Cortex of kidney (tissue), 1 donor: ENCODE measurements around the gene LSMEM2.
"Not testable (repeated sequence)": the region's sequence is repeated elsewhere in the genome, so short reads cannot be mapped to it uniquely, and the experiment has no call there.

ENCODE experiments used
- DNase-seq: peaks from one replicate; lab custom pipeline; 2025; lab: John Stamatoyannopoulos, UW

The LSMEM2 gene

DNA sequence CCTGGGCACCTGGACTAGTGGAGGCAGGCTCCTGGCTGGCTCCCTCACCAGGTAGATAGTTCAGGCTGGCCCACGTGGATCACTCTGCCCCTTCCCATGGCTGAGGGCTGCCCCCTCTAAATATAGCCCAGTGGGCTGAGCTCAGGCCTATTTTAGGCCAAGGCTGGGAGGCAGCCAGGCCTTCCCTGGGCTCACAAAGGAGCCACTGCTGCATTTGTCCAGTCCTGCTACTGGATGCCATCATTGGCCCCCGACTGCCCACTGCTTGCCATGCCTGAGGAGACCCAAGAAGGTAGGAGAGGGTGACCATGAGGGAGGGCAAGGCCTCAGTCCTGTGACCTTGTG is at the start of gene LSMEM2:
LSMEM2 (plus strand) TSS at position 208 of the 345 bp plus-strand sequence; CDS start at position 235, 27 bp downstream.
- DNase-seq: no peak

DNA sequence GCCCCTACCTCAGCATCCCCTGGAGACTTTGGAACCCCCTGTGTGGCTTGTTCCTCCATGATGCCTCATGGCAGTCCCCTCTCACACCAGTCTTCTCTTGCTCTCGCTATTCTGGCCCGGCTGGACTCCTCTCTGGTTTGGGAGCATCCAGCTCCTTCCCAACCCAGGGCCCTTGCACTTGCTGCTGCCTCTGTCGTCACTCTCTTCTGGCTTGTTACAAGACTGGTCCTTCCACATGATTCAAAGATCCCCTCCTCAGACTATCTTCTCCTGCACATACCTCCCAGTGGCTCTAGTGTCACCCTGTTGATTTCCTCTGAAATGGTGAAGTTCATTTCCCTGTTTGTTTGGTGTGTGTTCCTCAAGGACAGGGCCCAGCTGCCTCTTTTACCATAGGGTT is 49.4 kb upstream of the LSMEM2 start:
- no peak for DNase-seq

DNA sequence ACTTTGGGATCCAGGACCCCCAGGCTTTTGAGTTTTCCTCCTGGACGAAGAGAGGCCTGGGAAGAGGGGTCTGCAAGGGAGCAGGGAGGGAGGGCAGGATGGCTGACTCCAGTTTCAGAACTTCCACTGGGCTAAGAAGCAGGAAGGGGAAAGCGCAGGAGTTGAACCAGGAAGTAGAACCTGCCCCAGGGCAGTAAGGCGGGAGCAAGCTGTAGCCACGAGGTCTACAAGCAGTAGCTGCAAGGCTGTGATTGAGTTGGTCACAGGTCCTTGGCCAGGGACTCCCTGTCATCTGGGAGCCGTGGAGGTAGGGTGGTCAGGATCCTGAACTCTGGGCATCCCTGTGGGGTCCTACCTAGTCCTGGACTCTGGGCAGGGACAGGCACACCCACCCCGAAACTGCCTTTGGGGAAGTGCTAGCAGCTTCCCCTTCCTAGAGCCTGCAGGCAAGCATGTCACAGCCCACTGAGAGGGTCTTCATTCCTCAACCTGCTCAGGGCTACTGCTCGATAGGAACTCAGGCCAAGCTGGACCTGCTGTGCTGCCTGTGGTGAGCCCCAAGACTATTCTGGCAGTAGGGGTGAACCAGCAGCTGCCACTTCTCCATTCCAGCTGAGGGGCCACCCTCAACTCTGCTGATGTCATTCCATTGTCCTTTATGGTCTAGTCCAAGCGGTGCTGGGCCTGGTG is 48.6 kb upstream of the LSMEM2 start:
- DNase-seq: no peak

DNA sequence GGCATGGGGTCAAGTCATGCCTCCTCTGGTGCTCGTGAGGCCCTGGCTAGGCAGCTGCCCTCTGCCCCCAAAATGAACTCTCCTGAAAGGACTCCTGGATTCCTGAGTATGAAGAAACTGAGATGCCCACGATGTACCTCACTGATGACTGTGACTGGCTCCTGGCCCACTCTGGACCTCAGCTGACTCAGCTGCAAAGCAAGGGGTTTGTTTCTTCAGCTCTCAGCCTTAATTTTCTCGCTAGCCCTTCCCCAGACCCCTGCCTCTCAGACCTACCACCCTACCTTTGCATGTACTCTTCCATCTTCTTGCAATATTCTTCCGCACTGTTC is 48.1 kb upstream of the LSMEM2 start:
- DNase-seq: no peak

DNA sequence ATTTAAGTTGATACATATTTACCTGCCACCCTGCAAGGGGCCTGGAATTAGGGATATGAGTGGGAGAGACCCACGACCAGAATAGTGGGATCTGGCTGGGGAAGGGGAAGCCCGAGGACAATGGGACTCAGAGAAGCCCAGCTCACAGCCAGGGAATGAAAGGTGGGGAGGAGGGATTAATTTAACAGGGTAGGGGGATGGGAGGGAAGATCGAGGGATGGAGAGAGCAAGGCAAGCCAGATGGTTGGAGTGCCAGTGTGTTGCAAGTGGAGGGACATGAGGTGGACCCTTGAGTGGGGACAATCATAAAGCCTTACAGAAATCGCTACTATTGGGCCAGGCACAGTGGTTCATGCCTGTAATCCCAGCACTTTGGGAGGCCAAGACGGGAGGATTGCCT is 47.3 kb upstream of the LSMEM2 start:
- no peak for DNase-seq

DNA sequence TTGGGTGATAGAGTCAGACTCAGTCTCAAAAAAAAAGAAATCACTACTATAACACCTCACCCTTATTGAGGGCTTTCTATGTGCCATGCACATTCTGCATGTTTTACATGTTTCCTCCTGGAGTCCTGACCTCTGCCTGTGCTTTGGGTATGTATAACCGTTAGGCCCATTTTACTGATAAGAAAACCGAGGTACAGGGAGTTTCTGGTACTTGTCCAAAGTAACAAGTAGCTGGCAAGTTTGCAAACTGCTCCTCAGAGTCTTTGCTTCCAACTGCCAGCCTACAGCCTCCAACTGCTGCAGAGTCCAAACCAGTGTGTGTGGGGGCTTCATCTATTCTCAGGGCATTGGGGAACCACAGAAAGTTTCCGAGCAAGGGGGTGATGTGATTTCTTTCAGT is 46.6 kb upstream of the LSMEM2 start:
- no peak for DNase-seq

DNA sequence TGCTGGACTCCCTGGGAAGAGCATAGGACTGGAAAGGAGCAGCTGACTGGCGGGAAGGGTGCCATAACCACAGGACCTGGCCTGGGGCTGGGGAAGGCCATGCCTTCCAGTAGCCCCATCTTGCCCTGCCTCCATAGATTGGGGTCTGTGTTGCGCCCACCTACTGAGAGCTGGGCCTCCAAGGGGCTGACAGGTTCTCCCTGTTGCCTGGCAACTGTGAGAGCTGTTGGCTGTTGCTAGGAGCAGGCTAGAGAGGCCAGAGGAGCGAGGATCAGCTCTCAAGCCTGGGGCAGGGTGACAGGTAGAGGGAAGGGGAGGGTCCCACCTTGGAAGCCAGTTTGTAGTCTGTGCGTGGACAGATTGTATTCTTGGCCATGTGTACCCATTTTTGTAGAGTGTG is 45.7 kb upstream of the LSMEM2 start:
- DNase-seq: no peak

DNA sequence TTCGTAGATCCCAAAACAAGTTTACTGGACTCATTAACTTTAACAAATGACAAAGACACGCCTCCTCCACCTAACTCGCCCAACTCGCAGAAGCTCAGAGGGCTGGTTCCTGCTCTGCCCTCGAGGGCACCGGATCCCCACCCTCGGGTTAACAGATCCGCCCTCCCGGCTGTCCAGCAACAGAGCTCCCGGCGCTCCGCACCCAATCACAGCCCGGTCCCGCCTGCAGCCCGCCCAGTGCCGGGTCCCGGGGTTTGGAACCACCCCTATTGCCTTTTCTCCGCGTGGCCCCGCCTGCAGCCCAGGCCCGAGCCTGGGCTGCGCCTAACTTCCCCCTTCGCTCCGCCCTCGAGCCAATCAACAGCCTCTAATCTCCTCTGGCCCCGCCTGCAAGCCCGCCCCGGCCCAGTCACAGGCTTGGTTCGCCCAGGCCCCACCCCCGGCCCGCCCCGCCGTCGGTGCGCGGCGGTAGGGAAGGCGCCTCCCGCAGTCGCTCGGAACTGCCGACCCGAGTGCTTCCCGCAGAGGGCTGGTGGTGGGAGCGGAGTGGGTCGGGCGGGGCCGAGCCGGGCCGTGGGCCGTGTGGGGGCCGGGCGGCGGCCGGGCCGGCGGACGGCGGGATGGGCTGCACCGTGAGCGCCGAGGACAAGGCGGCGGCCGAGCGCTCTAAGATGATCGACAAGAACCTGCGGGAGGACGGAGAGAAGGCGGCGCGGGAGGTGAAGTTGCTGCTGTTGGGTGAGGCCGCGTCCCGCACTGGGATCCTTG is 43.0 kb upstream of the LSMEM2 start, which contains the start of gene GNAI2:
GNAI2 (plus strand) TSS at position 489 of the 768 bp plus-strand sequence; CDS start at position 621, 132 bp downstream.
- peak; percentile 91 for DNase-seq

DNA sequence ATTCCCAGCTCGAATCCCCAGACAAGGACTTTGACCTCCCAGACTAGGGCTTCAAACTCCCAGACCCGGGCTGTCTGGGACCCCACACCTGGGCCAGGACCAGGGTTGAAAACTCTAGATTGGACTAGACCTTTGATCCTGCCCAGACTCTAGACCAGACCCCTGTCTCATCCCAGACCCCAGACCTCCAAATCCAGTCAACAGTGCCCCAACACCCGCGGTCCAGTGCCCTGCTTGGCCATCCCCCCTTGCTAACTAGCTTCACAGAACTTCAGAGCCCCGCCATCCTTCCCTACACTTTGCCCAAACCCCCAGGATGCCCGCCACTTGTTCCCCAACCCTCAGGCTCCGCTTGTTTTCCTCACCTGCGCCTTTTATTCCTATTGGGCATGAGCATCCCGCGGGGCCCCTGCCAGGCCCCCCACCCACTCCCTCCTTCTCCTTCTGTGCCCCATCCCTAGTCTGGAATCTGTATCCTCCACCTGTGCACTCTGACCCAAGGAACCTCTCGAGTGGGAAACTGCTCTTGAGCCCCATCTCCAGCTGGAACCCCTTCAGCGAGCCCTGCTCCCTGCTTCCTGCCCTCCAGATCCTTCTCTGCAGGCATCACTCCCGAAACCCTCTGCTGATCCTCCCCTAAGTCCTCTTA is 42.3 kb upstream of the LSMEM2 start:
- no peak for DNase-seq

DNA sequence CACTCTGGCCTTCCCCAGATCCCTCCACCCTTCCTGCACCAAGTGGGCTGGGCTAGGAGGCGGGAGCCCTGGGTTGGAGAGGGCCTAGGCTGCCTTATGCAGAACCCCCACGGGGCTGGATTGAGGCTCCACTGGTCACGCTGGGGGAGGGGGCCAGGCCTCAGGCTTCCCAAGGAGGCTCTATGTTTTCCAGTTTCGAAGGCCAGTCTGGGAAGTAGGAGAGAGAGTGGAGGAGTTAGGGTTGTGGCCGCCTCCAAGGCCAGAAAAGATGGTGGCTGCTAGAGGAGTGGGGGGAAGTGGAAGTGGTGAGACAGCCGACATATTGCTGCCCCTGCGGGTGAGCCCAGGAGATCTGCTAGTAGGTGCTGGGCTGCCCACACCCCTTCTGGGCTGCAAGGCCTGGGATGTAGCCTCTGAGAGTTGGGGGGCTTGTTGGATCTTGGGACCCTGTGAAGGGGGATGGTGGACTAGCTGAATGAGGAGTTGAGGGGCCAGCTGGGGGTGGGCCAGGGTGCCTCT is 41.7 kb upstream of the LSMEM2 start:
- DNase-seq: no peak

DNA sequence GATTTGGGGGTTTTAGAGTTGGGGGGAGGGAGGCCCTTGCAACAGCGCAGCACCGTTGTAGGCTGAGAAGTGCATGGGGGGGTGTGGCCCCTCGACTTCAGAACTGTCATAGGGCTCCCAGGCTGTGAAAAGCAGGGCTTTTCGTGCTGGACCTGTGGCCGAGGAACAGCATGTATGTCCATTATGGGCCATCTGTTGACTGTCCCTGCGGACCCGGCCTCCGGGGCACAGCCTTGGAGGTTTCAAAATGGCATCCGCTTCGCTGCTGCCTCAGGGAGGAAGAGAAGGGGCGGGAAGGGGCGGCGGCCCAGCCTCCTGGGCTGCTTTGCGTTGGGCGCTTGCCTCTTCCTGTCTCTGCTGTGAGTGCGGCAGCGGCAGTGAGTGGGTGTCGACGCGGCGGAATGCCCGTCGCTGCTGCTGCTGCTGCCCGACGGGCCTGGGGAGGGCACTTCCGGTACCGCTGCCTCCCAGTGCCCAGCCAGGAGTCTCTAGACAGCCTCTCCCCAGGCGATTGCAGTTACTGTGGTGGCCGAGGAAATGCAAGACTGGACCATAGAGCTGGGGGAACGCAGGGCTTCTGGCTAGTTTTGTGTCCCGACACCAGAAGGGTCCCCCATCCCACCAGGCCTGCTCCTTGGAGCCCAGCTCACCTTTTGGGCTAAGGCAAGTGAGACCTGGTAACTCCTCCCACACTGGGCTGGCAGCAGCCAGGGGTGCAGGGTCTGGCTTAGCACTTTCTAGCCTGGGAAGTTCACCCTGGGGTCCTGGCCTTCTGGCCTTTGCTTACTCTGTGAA is 40.9 kb upstream of the LSMEM2 start:
- DNase-seq: no peak

DNA sequence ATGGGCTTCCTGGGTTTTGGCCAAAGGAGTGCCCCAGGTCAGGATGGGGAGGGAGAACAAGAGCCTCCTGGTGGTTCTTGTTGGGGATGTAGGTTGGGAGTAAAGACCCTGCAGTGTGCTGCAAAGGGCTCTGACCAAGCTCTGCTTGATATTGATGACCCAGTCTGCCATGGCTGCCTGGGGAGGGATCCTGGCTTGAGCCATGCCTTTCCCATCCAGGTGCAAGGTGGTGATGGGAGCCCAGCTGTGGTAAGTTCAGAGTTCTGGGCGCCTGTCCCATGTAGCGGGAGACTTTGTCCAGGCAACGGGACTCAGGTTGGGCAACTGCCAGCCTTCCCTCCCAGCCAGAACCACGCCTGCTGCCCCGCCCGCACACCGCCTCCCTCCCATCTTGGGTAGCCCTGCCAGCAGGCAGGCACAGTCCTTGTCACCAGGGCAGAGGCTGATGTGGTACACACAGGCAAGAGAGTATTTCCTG is 40.3 kb upstream of the LSMEM2 start:
- DNase-seq: no peak

DNA sequence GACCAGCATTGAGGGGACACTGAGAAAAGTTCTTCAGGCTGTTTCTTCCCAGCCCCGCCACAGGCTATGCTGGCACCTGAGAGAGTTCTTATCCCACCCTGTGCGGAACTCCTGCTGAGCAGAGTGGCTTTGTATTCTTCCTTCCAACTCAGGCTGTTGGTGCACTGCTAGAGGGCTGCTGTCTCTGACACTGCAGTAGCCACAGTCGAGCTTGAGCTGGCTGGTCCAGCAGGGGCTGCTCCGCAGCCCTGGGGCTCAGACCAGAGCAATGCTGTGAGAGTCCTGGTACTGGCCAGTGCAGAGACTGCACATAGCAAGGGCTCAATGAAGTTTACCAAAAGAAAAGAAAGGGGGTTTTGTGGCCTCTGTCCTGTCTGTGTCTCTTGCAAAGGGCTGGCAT is 39.2 kb upstream of the LSMEM2 start:
- DNase-seq: no peak

DNA sequence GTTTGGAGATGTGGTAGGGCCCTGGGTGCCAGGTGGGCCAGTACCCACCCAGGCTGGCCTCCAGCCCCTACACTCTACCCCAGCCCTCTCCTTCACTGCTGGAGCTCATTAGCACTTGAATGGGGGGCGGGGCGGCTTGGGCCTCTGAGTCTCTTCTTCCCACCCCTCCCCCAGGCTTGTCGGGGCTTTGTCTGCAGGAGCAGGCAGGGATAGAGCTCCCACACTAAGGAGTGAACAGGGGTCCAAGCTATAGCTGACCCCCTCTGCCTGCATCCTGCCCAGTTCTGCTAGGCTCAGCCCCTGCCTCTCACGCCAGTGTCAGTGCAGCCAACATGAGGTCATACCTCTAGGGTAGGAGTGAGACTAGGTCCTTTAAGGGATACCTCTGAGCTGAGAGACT is 37.7 kb upstream of the LSMEM2 start:
- DNase-seq: no peak

DNA sequence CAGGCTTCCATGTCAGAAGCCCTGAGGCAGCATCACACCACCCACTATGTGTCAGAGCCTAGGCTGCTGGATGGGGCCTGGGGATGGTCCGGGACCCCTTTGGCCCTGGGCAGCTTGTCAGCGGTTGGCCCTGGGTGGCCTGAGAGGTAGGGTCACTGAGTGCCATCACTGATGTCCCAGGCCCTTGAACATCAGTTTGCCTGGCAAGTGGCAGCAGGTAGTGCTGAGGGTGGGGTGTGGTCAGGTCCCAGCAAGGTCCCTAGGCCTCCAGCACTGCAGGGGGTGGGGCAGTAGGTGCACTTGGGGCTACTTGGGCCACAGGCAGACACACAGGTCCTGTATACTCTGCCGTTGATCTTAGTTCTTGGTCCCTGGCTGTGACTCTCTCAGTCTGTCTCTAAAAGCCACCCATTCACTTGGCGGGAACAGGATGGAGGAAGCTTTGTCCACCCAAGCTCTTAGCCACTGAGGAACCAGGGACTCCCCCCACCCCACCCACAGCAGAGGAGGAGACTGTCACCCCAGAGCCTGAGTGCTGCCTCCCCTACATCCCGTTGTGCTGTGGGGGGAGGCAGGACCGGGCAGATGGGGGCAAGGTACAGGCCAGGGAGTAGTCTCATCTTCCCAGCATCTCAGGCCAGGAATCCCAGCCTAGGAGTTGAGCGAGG is 37.0 kb upstream of the LSMEM2 start:
- DNase-seq: no peak

DNA sequence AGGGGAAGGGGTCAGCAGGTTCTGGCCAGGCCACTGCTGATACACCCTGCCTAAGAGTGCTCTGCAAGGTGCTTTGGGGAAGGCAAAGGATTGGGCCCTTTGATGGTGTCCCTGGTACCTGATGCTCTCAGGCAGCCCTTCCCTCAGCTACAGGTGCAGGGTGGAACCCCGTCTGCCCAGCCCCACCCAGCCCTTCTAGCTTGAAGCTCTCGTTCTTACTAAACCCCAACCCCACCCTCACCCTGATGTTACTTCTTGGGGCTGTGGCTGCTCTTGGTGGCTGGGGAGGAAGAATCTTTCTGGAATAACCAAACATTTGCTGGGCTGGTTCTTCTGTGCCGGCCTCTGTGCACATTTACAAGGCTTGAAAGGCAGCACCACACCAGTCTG is 36.5 kb upstream of the LSMEM2 start:
- no peak for DNase-seq

DNA sequence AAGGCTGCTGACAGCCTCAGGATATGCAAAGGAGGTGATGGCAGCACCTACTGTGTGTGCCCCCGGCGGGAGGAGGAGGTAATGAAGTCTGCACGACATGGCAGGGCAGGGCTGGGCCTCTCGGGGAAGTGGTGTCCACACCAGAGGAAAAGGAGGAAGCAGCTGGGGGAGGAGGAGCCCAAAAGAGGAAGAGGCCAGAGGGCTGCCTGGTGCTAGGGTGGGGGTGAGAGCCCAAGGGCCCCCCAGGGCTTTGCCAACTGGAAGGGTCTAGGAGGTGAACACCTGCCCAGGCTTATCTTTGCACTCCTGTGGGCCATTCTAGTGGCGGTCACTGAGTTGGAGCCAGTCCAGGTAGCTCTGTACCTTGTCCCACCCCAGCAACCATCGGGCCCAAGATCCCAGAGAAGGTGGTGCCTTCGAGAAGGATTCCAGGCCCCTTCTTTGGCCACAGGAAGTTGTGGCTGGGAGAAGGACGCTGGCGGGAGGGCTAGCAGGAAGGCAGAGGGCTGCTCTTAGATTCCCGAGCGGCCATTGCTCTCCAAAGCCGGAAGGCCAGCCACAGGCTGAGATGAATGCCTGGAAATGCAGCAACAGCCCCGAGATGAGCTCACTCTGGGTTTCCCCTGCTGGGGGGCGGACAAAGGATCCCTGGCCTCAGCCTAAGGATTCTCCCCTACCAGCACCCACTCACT is 35.9 kb upstream of the LSMEM2 start:
- no peak for DNase-seq

DNA sequence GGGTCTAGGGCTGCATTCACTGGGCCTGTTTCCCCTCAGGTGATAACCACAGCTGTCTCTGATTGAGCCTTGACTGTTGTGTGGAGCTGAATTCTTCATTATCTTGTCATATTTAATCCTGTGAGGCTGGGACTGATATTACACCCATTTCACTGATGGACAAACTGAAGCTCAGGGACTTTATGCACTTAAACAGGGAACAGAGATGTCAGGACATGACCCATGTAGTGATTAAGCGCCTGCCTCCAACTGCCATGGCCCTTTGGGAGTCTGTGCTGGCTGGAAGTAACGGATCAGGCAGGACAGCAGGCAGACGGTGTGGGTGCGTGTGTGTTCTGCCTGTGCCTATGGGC is 35.4 kb upstream of the LSMEM2 start:
- DNase-seq: no peak

DNA sequence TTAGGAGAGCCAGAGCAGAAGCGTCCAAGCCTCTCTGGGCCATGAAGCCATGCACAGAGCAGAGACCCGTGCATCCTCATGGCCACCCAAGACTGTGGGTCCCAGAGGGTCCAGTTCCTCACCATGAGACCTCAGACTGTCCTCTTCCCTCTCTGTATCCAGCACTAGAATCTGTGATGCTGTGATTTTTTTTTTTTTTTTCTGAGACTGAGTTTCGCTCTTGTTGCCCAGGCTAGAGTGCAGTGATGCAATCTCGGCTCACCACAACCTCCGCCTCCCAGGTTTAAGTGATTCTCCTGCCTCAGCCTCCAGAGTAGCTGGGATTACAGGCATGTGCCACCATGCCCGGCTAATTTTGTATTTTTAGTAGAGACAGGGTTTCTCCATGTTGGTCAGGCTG is 34.1 kb upstream of the LSMEM2 start:
- DNase-seq: not testable (repeated sequence)

DNA sequence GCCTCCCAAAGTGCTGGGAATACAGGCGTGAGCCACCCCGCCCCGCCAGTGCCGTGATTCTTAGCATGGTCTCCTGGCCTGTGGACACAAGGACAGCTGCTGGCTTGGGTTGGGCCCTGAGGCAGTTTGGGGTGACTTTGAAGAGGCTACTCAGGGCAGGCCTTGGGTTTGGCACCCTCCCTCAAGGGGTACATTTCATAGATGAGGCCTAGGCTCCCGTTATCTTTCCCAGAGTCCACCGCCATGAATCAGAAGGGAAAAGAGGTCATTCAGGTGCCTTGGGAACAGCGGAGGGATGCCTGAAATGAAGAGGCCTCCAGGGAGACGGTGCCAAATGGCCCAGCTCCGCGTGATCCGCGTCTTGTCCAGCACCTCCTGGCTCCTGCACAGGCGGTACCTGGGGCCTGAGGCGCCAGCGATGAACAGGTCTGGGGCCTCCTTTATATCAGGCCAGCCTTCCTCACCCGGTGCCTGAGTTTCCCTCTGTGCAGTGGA is 33.6 kb upstream of the LSMEM2 start:
- DNase-seq: no peak
